Neuronal stem cell (in vitro differentiated cells): Measurements from ENCODE around the gene SDSL.

ENCODE experiments used
- DNase-seq: peaks from one replicate; pipeline ENCODE4 v3.0.0-alpha.2; 2013; ENCODE audit warnings: low spot score
- H2AFZ ChIP-seq: one replicate; pipeline ENCODE4 v1.6.1; 2013; ENCODE audit warnings: mild to moderate bottlenecking, low read length, inconsistent platforms
- H2AK5ac ChIP-seq: 2 replicates; pipeline ENCODE4 v1.6.1; 2013; ENCODE audit warnings: low read depth, mild to moderate bottlenecking, inconsistent platforms, low read length, moderate library complexity, mixed read lengths
- H2BK120ac ChIP-seq: 2 replicates; pipeline ENCODE4 v1.6.1; 2013; ENCODE audit warnings: low read depth, mild to moderate bottlenecking, inconsistent platforms, low read length, moderate library complexity, mixed read lengths
- H2BK12ac ChIP-seq: one replicate; pipeline ENCODE4 v1.6.1; 2013; ENCODE audit warnings: low read length, inconsistent platforms
- H2BK15ac ChIP-seq: 2 replicates; pipeline ENCODE4 v1.6.1; 2013; ENCODE audit warnings: mild to moderate bottlenecking, low read length, inconsistent platforms, mixed read lengths
- H2BK5ac ChIP-seq: one replicate; pipeline ENCODE4 v1.6.1; 2013; ENCODE audit warnings: inconsistent platforms, mild to moderate bottlenecking, low read length, moderate library complexity
- H3K14ac ChIP-seq: one replicate; pipeline ENCODE4 v1.6.1; 2013; ENCODE audit warnings: low read length, inconsistent platforms
- H3K18ac ChIP-seq: 2 replicates; pipeline ENCODE4 v1.6.1; 2013; ENCODE audit warnings: low read length, inconsistent platforms
- H3K23ac ChIP-seq: 2 replicates; pipeline ENCODE4 v1.6.1; 2013; ENCODE audit warnings: low read depth, mild to moderate bottlenecking, mixed read lengths, low read length, inconsistent platforms; ENCODE audit not compliant: poor library complexity
- H3K27ac ChIP-seq: replicated peaks from 3 replicates; pipeline ENCODE4 v1.5.1; 2013; ENCODE audit warnings: low read length, inconsistent platforms
- H3K27me3 ChIP-seq, 3 experiments: 2 replicates each; pipeline ENCODE4 v1.6.1; 2013; ENCODE audit warnings: low read length in 3 of 3, mild to moderate bottlenecking in 2 of 3, inconsistent platforms in 1 of 3, low read depth in 1 of 3, mixed read lengths in 1 of 3, moderate library complexity in 1 of 3; ENCODE audit not compliant: control insufficient read depth in 3 of 3, insufficient read depth in 3 of 3
- H3K36me3 ChIP-seq, 2 donors: replicated peaks in 1 of 2; 2 replicates each; pipeline ENCODE4 v1.6.1; 2013; ENCODE audit warnings: low read length in 2 of 2; ENCODE audit not compliant: control insufficient read depth in 2 of 2, insufficient read depth in 2 of 2
- H3K4ac ChIP-seq: 2 replicates; pipeline ENCODE4 v1.6.1; 2013; ENCODE audit warnings: inconsistent platforms, mild to moderate bottlenecking, low read length, moderate library complexity
- H3K4me1 ChIP-seq, 2 donors: 1 replicate in 1 of 2; 2 replicates in 1 of 2; pipeline ENCODE4 v1.6.1; 2013; ENCODE audit warnings: low read length in 2 of 2, low read depth in 1 of 2; ENCODE audit not compliant: control insufficient read depth in 2 of 2, insufficient read depth in 1 of 2
- H3K4me2 ChIP-seq: one replicate; pipeline ENCODE4 v1.6.1; 2013; ENCODE audit warnings: mild to moderate bottlenecking, low read length, inconsistent platforms; ENCODE audit not compliant: insufficient read depth, poor library complexity, severe bottlenecking
- H3K4me3 ChIP-seq, 2 donors: 2 replicates each; pipeline ENCODE4 v1.5.1; 2013; ENCODE audit warnings: low read length in 2 of 2, mild to moderate bottlenecking in 2 of 2, inconsistent platforms in 1 of 2, moderate library complexity in 1 of 2
- H3K79me1 ChIP-seq: one replicate; pipeline ENCODE4 v1.6.1; 2013; ENCODE audit warnings: low read depth, mild to moderate bottlenecking, inconsistent platforms, low read length, moderate library complexity
- H3K9ac ChIP-seq: one replicate; pipeline ENCODE4 v1.6.1; 2013; ENCODE audit warnings: mild to moderate bottlenecking, low read depth, low read length, inconsistent platforms; ENCODE audit not compliant: poor library complexity
- H3K9me3 ChIP-seq, 2 donors: replicated peaks in 1 of 2; 2 replicates each; pipeline versions ENCODE3 to v1.6.1; 2013; ENCODE audit warnings: low read length in 2 of 2, mild to moderate bottlenecking in 2 of 2, inconsistent platforms in 1 of 2, low read depth in 1 of 2, mixed read lengths in 1 of 2, moderate library complexity in 1 of 2; ENCODE audit not compliant: control insufficient read depth in 2 of 2, insufficient read depth in 1 of 2
- H4K8ac ChIP-seq: one replicate; pipeline ENCODE4 v1.6.1; 2013; ENCODE audit warnings: low read depth, mild to moderate bottlenecking, inconsistent platforms, low read length, moderate library complexity
- H4K91ac ChIP-seq: one replicate; pipeline ENCODE4 v1.6.1; 2013; ENCODE audit warnings: low read length, low read depth, mild to moderate bottlenecking, inconsistent platforms; ENCODE audit not compliant: poor library complexity
- WGBS, 2 donors: extraction: QIAGEN DNeasy Blood & Tissue Kit; methylation state at CpG; one replicate each; pipeline ENCODE4 v1.1.7; 2013; ENCODE audit warnings: missing lambda C conversion rate in 2 of 2, mixed read lengths in 1 of 2; ENCODE audit not compliant: insufficient read length in 2 of 2, insufficient replicate concordance in 1 of 2; ENCODE audit errors: extremely low coverage in 2 of 2; 5-methylcytosine and 5-hydroxymethylcytosine counted together

SDSL gene

DNA sequence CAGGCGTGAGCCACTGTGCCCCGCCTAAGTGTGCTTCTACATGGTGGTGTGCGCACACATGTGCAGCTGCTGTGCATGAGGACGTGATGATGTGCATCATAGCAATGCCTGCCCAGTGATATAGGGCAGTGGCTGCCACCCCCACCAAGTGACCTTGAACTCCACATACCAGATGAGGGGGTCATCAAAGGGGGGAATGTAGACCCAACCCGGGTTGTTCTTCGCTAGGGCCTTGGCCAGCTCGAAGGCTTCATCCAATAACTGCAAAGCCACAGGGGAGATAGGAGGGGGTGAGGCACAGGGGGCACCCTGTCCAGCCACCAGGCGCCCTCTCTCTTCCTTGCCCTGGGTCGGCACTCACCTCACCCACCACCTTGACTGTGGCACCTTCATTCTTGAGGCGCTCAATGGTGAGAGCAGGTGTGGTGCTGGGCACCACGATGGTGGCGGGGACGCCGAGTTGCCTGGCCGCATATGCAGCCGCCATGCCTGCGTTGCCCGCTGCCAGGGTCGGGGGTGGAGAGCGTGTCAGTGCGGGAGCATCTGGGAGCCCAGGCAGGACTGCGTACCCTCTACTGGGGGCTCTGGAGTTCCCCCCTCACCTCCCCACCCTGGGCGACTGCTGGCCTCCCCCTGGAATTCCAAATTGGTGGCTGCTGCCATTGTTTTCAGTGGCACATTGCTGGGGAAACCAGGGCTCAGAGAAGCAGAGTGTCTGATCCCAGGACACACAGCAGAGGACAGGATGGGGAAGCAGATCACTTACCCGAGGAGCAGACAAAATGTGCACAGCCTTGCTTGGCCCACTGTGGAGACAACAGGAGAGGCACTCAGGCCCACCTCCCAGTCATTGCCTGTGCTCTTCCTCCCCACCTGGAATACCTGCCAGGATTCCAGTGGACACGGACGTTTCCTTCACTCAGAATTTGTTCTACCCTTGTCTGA, 23.6 kb upstream of the SDSL start:
- Histone ChIP-seq H3K36me3 (no peaks in the 10 kb centered on the region), H3K14ac (no peak overlapping the region), H2AK5ac (peak overlapping the region; percentile 44), H3K79me1 (no peaks in the 10 kb centered on the region), H3K4ac (no peak overlapping the region), H3K4me3 (no peak overlapping the region), H3K9me3 (peaks cover 0 to 2% of the 10 kb centered on the region in 2 donors), H3K9ac (no peak overlapping the region), H3K4me1 (peaks cover 0 to 7% of the 10 kb centered on the region in 2 donors), H2AFZ (no peak overlapping the region), H3K18ac (peak overlapping the region; percentile 35), H3K23ac (peak overlapping the region; percentile 14), H3K4me2 (no peak overlapping the region), H2BK5ac (no peak overlapping the region), H3K27me3 (no peaks in the 10 kb centered on the region), H2BK120ac (no peak overlapping the region), H4K8ac (no peak overlapping the region), H4K91ac (no peak overlapping the region), H2BK12ac (no peak overlapping the region), H2BK15ac (no peak overlapping the region), H3K27ac (no peak overlapping the region)
- WGBS, 2 donors, result no CpG with 5 or more reads among the region's 26 CpGs
- no peak for DNase-seq

DNA sequence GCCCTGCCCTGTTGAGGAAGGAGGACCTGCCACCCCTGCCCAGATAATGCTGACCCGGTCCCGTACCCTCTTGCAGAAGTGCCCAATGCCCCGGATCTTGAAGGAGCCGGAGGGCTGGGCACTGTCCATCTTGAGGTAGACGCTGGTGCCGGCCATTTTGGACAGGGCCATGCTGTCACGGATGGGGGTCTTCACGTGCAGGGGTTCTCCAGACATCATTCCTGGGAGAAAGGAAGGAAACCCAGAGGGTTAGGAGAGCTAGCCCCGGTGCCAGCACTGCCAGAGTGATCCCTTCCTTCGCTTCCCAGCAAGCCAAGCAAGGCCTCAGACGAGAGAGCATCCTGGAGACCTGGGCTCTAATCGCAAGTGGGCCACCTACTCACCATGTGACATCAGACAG, 22.7 kb upstream of the SDSL start:
- Histone ChIP-seq H2BK15ac (no peak overlapping the region), H3K4ac (no peak overlapping the region), H3K27ac (no peak overlapping the region), H3K9ac (no peak overlapping the region), H3K9me3 (peaks cover 0 to 1% of the 10 kb centered on the region in 2 donors), H3K79me1 (no peaks in the 10 kb centered on the region), H2AK5ac (peak overlapping the region; percentile 71), H2BK5ac (no peak overlapping the region), H2BK12ac (no peak overlapping the region), H3K36me3 (no peaks in the 10 kb centered on the region), H4K91ac (no peak overlapping the region), H2BK120ac (no peak overlapping the region), H3K4me3 (no peak overlapping the region), H3K4me1 (peaks cover 0 to 7% of the 10 kb centered on the region in 2 donors), H3K27me3 (no peaks in the 10 kb centered on the region), H3K4me2 (no peak overlapping the region), H2AFZ (no peak overlapping the region), H3K14ac (no peak overlapping the region), H3K23ac (no peak overlapping the region), H4K8ac (no peak overlapping the region), H3K18ac (peak overlapping the region; percentile 70)
- DNase-seq, result no peak
- WGBS, 2 donors, result no CpG with 5 or more reads among the region's 12 CpGs

DNA sequence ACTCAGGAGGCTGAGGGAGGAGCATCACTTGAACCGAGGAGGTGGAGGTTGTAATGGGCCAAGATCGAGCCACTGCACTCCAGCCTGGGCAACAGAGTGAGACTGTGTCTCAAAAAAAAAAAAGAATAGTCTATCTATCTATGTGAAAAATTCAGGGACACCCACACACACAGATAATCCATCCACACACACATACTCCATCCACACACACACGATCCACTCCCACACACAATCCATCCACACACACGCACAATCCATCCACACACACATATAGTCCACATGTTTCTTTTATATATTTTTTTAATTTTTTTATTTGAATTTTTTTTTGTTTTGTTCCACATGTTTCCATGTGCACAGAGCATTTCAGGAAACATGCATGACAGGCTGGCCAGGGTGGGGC, 21.8 kb upstream of the SDSL start:
- no peak overlapping the region for H3K9ac ChIP-seq
- no peak overlapping the region for H4K91ac ChIP-seq
- no peak overlapping the region for H3K4me2 ChIP-seq
- no peak overlapping the region for H3K18ac ChIP-seq
- no peaks in the 10 kb centered on the region for H3K79me1 ChIP-seq
- peaks cover 0 to 1% (median 0%) of the 10 kb centered on the region in 3 experiments for H3K27me3 ChIP-seq
- H3K23ac ChIP-seq, result no peak overlapping the region
- H2BK5ac ChIP-seq, result no peak overlapping the region
- no peak overlapping the region for H2BK15ac ChIP-seq
- no peak overlapping the region for H2BK12ac ChIP-seq
- H3K9me3 ChIP-seq, result no peaks in the 10 kb centered on the region
- WGBS, 2 donors, result 100% methylated on average over 1 to 2 of the region's 4 CpGs
- no peak overlapping the region for H2BK120ac ChIP-seq
- H4K8ac ChIP-seq, result no peak overlapping the region
- peaks cover 0 to 7% of the 10 kb centered on the region in 2 donors for H3K4me1 ChIP-seq
- no peaks in the 10 kb centered on the region for H3K36me3 ChIP-seq
- H3K4ac ChIP-seq, result no peak overlapping the region
- H3K14ac ChIP-seq, result no peak overlapping the region
- no peak for DNase-seq
- H3K4me3 ChIP-seq, result no peak overlapping the region
- no peak overlapping the region for H3K27ac ChIP-seq
- no peak overlapping the region for H2AK5ac ChIP-seq
- no peak overlapping the region for H2AFZ ChIP-seq
